DND-41 (cell line): Measurements from ENCODE around the gene C10orf95.

Experiments
- EZH2 ChIP-seq: IDR thresholded peaks from 3 replicates; pipeline ENCODE4 v1.6.1; 2012; ENCODE audit warnings: borderline replicate concordance, low read depth, mild to moderate bottlenecking, moderate library complexity, low read length, inconsistent platforms; ENCODE audit not compliant: severe bottlenecking
- TF ChIP-seq, protein P1 (sequence below): IDR thresholded peaks from 2 replicates; pipeline ENCODE4 v1.5.1; 2012; ENCODE audit warnings: borderline replicate concordance, low read length, moderate library complexity, mild to moderate bottlenecking; ENCODE audit not compliant: poor library complexity, severe bottlenecking; ENCODE audit errors: extremely low read depth

DNA sequence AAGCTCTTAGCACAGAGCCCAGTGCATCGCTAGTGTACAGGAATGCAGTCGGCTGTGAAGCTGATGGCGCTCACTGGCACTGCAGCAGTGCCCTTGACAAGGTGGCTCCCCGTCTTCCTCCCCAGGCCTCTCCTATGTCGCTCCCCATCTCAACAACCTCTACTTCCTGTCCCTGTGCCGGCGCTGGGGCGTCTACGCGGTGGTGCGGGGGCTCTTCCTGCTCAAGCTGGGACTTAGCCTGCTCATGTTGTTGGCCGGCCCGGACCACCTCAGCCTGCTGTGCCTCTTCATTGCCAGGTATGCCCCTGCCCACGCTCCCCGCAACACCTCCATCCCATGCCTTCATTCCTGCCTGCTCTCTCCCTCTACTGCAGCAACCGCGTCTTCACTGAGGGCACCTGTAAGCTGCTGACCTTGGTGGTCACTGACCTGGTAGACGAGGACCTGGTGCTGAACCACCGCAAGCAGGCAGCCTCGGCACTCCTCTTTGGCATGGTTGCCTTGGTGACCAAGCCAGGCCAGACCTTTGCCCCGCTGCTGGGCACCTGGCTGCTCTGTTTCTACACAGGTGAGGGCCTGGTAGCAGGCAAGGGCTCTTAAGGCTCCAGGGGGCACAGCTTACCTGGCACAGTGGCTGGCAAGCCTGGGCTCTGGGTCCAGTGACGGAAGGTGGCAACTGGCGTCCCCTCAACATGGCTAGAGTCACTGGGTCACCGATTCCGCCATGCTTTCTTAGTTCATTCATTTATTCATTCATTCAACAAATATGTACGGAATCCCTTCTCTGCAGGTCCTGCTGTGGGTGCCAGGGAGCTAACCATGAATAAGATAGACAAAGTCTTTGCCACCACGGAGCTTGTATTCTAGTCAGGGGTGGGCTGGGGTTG is 22.3 kb upstream of the C10orf95 start:
- TF ChIP-seq, protein P1, sequence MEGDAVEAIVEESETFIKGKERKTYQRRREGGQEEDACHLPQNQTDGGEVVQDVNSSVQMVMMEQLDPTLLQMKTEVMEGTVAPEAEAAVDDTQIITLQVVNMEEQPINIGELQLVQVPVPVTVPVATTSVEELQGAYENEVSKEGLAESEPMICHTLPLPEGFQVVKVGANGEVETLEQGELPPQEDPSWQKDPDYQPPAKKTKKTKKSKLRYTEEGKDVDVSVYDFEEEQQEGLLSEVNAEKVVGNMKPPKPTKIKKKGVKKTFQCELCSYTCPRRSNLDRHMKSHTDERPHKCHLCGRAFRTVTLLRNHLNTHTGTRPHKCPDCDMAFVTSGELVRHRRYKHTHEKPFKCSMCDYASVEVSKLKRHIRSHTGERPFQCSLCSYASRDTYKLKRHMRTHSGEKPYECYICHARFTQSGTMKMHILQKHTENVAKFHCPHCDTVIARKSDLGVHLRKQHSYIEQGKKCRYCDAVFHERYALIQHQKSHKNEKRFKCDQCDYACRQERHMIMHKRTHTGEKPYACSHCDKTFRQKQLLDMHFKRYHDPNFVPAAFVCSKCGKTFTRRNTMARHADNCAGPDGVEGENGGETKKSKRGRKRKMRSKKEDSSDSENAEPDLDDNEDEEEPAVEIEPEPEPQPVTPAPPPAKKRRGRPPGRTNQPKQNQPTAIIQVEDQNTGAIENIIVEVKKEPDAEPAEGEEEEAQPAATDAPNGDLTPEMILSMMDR, result no peak
- TF ChIP-seq EZH2, result no peak
